Measurements from ENCODE around the gene POLDIP2. TPM values are rescaled to one million over a fixed set of nuclear protein-coding genes. Genes with fewer than 3 reads are reported as not detected.
A peak's percentile ranks its signal among the peaks of the same experiment; 100 is the strongest.

Gene POLDIP2
- total RNA-seq, 3 donors from 2014 or later = 71.7 to 82.4 (median 81.3) TPM

GRCh38 chr17:28327031-28327607 is 30.2 kb downstream of the POLDIP2 start:
- TF ChIP-seq CTCF (IDR thresholded peaks at IDR 0.05) = no peak
- H3K9me3 ChIP-seq = no peaks in the 10 kb centered on the region
- H3K36me3 ChIP-seq (ENCODE audit: low read depth) = no peaks in the 10 kb centered on the region
- DNase-seq = no peak
- H3K4me3 ChIP-seq = no peak overlapping the region
- ATAC-seq = no peak
- intact Hi-C loops (cut with DNase I, micrococcal nuclease) = no loop called here
- H3K4me1 ChIP-seq (ENCODE audit: low read depth) = no peaks in the 10 kb centered on the region

- intact Hi-C loops (cut with DNase I, micrococcal nuclease) = no loop called here
- DNase-seq (peak in 1 of 3 donors; percentile 63), ATAC-seq (peak; percentile 84)
- Histone ChIP-seq H3K4me1 (ENCODE audit: low read depth) (no peaks in the 10 kb centered on the region), H3K36me3 (ENCODE audit: low read depth) (no peaks in the 10 kb centered on the region), H3K9me3 (no peaks in the 10 kb centered on the region), H3K4me3 (no peak overlapping the region)
- no peak for TF ChIP-seq CTCF (IDR thresholded peaks at IDR 0.05)
Measured at GRCh38 chr17:28326114-28326513, 31.2 kb downstream of the POLDIP2 start.

- ATAC-seq (no peak), DNase-seq (no peak)
- intact Hi-C loops (cut with DNase I, micrococcal nuclease) = no loop called here
- no peaks in the 10 kb centered on the region for H3K9me3 ChIP-seq
- peaks cover under 1% of the 10 kb centered on the region for H3K4me1 ChIP-seq (ENCODE audit: low read depth)
- no peak for TF ChIP-seq CTCF (IDR thresholded peaks at IDR 0.05)
- H3K4me3 ChIP-seq = no peak overlapping the region
- no peaks in the 10 kb centered on the region for H3K36me3 ChIP-seq (ENCODE audit: low read depth)
Measured at GRCh38 chr17:28325211-28325610, 32.1 kb downstream of the POLDIP2 start.

- intact Hi-C loops (cut with DNase I, micrococcal nuclease) = no loop called here
- no peak for TF ChIP-seq CTCF (IDR thresholded peaks at IDR 0.05)
- DNase-seq (no peak), ATAC-seq (no peak)
- Histone ChIP-seq H3K4me1 (ENCODE audit: low read depth) (peaks cover 5% of the 10 kb centered on the region), H3K9me3 (no peaks in the 10 kb centered on the region), H3K36me3 (ENCODE audit: low read depth) (no peaks in the 10 kb centered on the region), H3K4me3 (no peak overlapping the region)
Measured at GRCh38 chr17:28324781-28325180, 32.5 kb downstream of the POLDIP2 start.

- intact Hi-C loops (cut with DNase I, micrococcal nuclease) = no loop called here
- DNase-seq (no peak), ATAC-seq (no peak)
- H3K4me3 ChIP-seq = no peak overlapping the region
- TF ChIP-seq CTCF (IDR thresholded peaks at IDR 0.05) = no peak
- no peaks in the 10 kb centered on the region for H3K36me3 ChIP-seq (ENCODE audit: low read depth)
- H3K9me3 ChIP-seq = no peaks in the 10 kb centered on the region
- peaks cover 8% of the 10 kb centered on the region for H3K4me1 ChIP-seq (ENCODE audit: low read depth)
Measured at GRCh38 chr17:28324267-28324745, 33.0 kb downstream of the POLDIP2 start.

Data from mucosa of descending colon (tissue), 3 donors.